ENCODE data around the gene SLC52A1.
A peak's percentile ranks its signal among the peaks of the same experiment; 100 is the strongest.

The SLC52A1 gene

GRCh38 chr17:4997302-4998026 lies 37.8 kb downstream of the SLC52A1 start, which contains the start of the genes INCA1 and KIF1C:
INCA1 (minus strand) TSS chr17:4997522; CDS start chr17:4994437, 3,085 bp downstream.
KIF1C (plus strand) TSS chr17:4997950; CDS start chr17:5000247, 2,297 bp downstream.
- peak within 1 kb of the TSS; percentile 89 for H3K4me3 ChIP-seq (ENCODE audit: low read depth, low read length)
- TF ChIP-seq CTCF (IDR thresholded peaks at IDR 0.05; ENCODE audit: low read depth, low read length) = no peak
- in situ Hi-C loops (cut with HindIII; ENCODE audit: low sequenced_read_pairs) = no loop called here
- DNase-seq (ENCODE audit: low read depth, low spot score) = peak; percentile 88

- H3K4me3 ChIP-seq (ENCODE audit: low read depth, low read length) = no peak overlapping the region
- DNase-seq (ENCODE audit: low read depth, low spot score) = no peak
- in situ Hi-C loops (cut with HindIII; ENCODE audit: low sequenced_read_pairs) = no loop called here
- TF ChIP-seq CTCF (IDR thresholded peaks at IDR 0.05; ENCODE audit: low read depth, low read length) = no peak
Measured at GRCh38 chr17:4994081-4994595, 41.1 kb downstream of the SLC52A1 start.

- TF ChIP-seq CTCF (IDR thresholded peaks at IDR 0.05; ENCODE audit: low read depth, low read length) = no peak
- peak; percentile 34 for DNase-seq (ENCODE audit: low read depth, low spot score)
- peak overlapping the region; percentile 72 for H3K4me3 ChIP-seq (ENCODE audit: low read depth, low read length)
- in situ Hi-C loops (cut with HindIII; ENCODE audit: low sequenced_read_pairs) = no loop called here
Measured at GRCh38 chr17:4987767-4988567, 47.3 kb downstream of the SLC52A1 start.

GRCh38 chr17:4986951-4987766 lies 48.1 kb downstream of the SLC52A1 start, which contains the start of gene CAMTA2:
CAMTA2 (minus strand) TSS chr17:4987675; CDS start chr17:4986222, 1,453 bp downstream.
- peak within 1 kb of the TSS; percentile 72 for H3K4me3 ChIP-seq (ENCODE audit: low read depth, low read length)
- DNase-seq (ENCODE audit: low read depth, low spot score) = peak; percentile 76
- peak; percentile 59 for TF ChIP-seq CTCF (IDR thresholded peaks at IDR 0.05; ENCODE audit: low read depth, low read length)
- in situ Hi-C loops (cut with HindIII; ENCODE audit: low sequenced_read_pairs) = no loop called here

GRCh38 chr17:4986403-4986802 lies 48.8 kb downstream of the SLC52A1 start:
- in situ Hi-C loops (cut with HindIII; ENCODE audit: low sequenced_read_pairs) = no loop called here
- no peak for DNase-seq (ENCODE audit: low read depth, low spot score)
- no peak for TF ChIP-seq CTCF (IDR thresholded peaks at IDR 0.05; ENCODE audit: low read depth, low read length)
- peak overlapping the region; percentile 72 for H3K4me3 ChIP-seq (ENCODE audit: low read depth, low read length)
